HEK293 (cell line): ENCODE data around the gene MRC2.

ENCODE experiments used
- ZNF394 ChIP-seq: fragments of 450-650 bp; formaldehyde crosslinking; IDR thresholded peaks from 2 replicates; pipeline ENCODE4 v1.5.1; 2016; ENCODE audit warnings: missing biosample characterization, missing genetic modification characterization, mild to moderate bottlenecking, moderate library complexity, borderline replicate concordance
- ZNF488 ChIP-seq: fragments of 450-650 bp; formaldehyde crosslinking; IDR thresholded peaks from 2 replicates; pipeline ENCODE4 v1.5.1; 2016; ENCODE audit warnings: missing biosample characterization, missing genetic modification characterization
- ZNF514 ChIP-seq: fragments of 450-650 bp; formaldehyde crosslinking; IDR thresholded peaks from 2 replicates; pipeline ENCODE4 v1.5.1; 2016; ENCODE audit warnings: missing biosample characterization, missing genetic modification characterization
- TF ChIP-seq, protein P1 (sequence below): fragments of 450-650 bp; formaldehyde crosslinking; IDR thresholded peaks from 2 replicates; pipeline ENCODE4 v1.5.1; 2016; ENCODE audit warnings: missing biosample characterization, missing genetic modification characterization
- TF ChIP-seq, protein P2 (sequence below): fragments of 450-650 bp; formaldehyde crosslinking; IDR thresholded peaks from 2 replicates; pipeline ENCODE4 v1.5.1; 2016; ENCODE audit warnings: missing biosample characterization, missing genetic modification characterization

DNA sequence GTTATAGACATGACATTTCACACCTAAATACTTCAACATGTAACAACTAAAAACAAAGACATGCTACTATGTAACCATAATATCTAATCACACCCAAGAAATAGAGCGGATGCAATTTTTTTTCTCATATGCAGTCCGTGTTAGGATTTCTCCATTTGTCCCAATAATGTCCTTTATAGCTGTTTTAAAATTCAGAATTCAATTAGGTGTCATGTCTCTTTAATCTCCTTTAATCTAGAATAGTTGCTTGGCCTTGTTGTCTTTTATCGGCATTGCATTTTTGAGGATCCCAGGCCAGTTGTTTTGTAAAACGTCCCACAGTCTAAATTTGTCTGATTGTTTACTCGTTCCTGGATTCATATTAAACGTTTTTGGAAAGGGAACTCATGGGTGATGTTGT lies 14.5 kb downstream of the MRC2 start:
- TF ChIP-seq ZNF488 (tag by site-specific recombination), result no peak
- TF ChIP-seq, protein P1, sequence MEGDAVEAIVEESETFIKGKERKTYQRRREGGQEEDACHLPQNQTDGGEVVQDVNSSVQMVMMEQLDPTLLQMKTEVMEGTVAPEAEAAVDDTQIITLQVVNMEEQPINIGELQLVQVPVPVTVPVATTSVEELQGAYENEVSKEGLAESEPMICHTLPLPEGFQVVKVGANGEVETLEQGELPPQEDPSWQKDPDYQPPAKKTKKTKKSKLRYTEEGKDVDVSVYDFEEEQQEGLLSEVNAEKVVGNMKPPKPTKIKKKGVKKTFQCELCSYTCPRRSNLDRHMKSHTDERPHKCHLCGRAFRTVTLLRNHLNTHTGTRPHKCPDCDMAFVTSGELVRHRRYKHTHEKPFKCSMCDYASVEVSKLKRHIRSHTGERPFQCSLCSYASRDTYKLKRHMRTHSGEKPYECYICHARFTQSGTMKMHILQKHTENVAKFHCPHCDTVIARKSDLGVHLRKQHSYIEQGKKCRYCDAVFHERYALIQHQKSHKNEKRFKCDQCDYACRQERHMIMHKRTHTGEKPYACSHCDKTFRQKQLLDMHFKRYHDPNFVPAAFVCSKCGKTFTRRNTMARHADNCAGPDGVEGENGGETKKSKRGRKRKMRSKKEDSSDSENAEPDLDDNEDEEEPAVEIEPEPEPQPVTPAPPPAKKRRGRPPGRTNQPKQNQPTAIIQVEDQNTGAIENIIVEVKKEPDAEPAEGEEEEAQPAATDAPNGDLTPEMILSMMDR (tag by site-specific recombination), result no peak
- no peak for TF ChIP-seq ZNF514 (tag by site-specific recombination)
- no peak for TF ChIP-seq ZNF394 (tag by site-specific recombination)
- TF ChIP-seq, protein P2, sequence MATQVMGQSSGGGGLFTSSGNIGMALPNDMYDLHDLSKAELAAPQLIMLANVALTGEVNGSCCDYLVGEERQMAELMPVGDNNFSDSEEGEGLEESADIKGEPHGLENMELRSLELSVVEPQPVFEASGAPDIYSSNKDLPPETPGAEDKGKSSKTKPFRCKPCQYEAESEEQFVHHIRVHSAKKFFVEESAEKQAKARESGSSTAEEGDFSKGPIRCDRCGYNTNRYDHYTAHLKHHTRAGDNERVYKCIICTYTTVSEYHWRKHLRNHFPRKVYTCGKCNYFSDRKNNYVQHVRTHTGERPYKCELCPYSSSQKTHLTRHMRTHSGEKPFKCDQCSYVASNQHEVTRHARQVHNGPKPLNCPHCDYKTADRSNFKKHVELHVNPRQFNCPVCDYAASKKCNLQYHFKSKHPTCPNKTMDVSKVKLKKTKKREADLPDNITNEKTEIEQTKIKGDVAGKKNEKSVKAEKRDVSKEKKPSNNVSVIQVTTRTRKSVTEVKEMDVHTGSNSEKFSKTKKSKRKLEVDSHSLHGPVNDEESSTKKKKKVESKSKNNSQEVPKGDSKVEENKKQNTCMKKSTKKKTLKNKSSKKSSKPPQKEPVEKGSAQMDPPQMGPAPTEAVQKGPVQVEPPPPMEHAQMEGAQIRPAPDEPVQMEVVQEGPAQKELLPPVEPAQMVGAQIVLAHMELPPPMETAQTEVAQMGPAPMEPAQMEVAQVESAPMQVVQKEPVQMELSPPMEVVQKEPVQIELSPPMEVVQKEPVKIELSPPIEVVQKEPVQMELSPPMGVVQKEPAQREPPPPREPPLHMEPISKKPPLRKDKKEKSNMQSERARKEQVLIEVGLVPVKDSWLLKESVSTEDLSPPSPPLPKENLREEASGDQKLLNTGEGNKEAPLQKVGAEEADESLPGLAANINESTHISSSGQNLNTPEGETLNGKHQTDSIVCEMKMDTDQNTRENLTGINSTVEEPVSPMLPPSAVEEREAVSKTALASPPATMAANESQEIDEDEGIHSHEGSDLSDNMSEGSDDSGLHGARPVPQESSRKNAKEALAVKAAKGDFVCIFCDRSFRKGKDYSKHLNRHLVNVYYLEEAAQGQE, result no peak
